ENCODE data around the gene SLC46A3. TPM values are rescaled to one million over a fixed set of nuclear protein-coding genes. Genes with fewer than 3 reads are reported as not detected.

Gene SLC46A3
- polyA plus RNA-seq, 2 of the 4 experiments (the other 2 are of a cell fraction) = 2.1 to 6.8 TPM

- CTCF ChIA-PET = interaction anchor here (0.7 kb wide), 1 partner anchor 754 kb away, joined by 3 read pairs; no protein-coding TSS in a partner anchor
- WGBS (ENCODE audit: missing lambda C conversion rate) = 87% methylated on average over 3 of the region's 3 CpGs
- TF ChIP-seq ELK1 (IDR thresholded peaks at IDR 0.05; ENCODE audit: low read depth, low read length) (no peak), ZC3H11A (IDR thresholded peaks at IDR 0.05) (no peak), E2F6 (IDR thresholded peaks at IDR 0.05; ENCODE audit: borderline replicate concordance, low read depth) (no peak), MAFK (IDR thresholded peaks at IDR 0.05; ENCODE audit: partially characterized antibody) (no peak), CHD4 (IDR thresholded peaks at IDR 0.05; ENCODE audit: borderline replicate concordance) (no peak)
- no peak for ATAC-seq
- H3K9me3 ChIP-seq = no peaks in the 10 kb centered on the region
- no peak for FAIRE-seq
- no peak overlapping the region for H3K4me3 ChIP-seq
- H3K4me2 ChIP-seq = no peak overlapping the region
- no peak overlapping the region for H3K27ac ChIP-seq
- H3K4me1 ChIP-seq = peaks cover 15% of the 10 kb centered on the region; the same call in 2 of the 3 replicates
- POLR2A ChIA-PET = no interaction called here
- DNase-seq (ENCODE audit: low read depth in 1 of 2, low spot score in 1 of 2) = no peak
Measured at GRCh38 chr13:28655561-28655960, 63.2 kb downstream of the SLC46A3 start.

DNA sequence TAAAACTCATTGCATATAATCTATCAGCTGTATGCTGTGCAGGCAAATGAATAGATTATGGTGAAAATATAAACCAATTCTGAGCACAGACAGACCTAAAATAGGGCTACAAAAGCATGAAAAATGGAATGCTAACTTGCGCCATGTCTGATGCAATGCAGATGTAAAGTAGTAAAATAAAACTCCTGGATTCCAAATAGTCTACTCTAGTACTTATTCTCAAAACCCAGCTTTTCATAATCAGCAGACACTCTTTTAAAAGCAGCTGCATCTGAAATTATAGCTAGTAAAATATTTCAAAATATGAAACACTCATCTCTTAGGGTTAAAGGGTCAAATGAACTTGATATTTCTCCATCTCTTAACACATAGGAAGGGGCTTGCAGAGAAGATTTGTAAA, 64.5 kb downstream of the SLC46A3 start:
- ATAC-seq = no peak
- no peaks in the 10 kb centered on the region for H3K9me3 ChIP-seq
- H3K27ac ChIP-seq = no peak overlapping the region
- TF ChIP-seq SMC3 (IDR thresholded peaks at IDR 0.05) (no peak), RCOR1 (IDR thresholded peaks at IDR 0.05; ENCODE audit: low read depth, low read length) (no peak), HDAC2 (IDR thresholded peaks at IDR 0.05) (no peak), EHMT2 (IDR thresholded peaks at IDR 0.05; ENCODE audit: low read depth) (no peak), KDM1A (IDR thresholded peaks at IDR 0.05; ENCODE audit: low read depth) (no peak)
- no peak for DNase-seq (ENCODE audit: low read depth in 1 of 2, low spot score in 1 of 2)
- FAIRE-seq = no peak
- CTCF ChIA-PET = interaction anchor here (1.5 kb wide), 1 partner anchor 140 kb away, joined by 3 read pairs; no protein-coding TSS in a partner anchor
- POLR2A ChIA-PET = no interaction called here
- H3K4me1 ChIP-seq = peaks cover 9% of the 10 kb centered on the region; the same call in 1 of the 3 replicates
- no peak overlapping the region for H3K4me2 ChIP-seq
- H3K4me3 ChIP-seq = no peak overlapping the region
- WGBS (ENCODE audit: missing lambda C conversion rate) = 91% methylated on average over 1 of the region's 1 CpG

- H3K4me1 ChIP-seq = peaks cover 9% of the 10 kb centered on the region; the same call in 1 of the 3 replicates
- no peaks in the 10 kb centered on the region for H3K9me3 ChIP-seq
- H3K27ac ChIP-seq = no peak overlapping the region
- TF ChIP-seq MAFK (IDR thresholded peaks at IDR 0.05; ENCODE audit: partially characterized antibody) = no peak
- ATAC-seq = no peak
- no peak for DNase-seq (ENCODE audit: low read depth in 1 of 2, low spot score in 1 of 2)
- ChIA-PET POLR2A (no interaction called here), CTCF (no interaction called here)
- 90% methylated on average over 1 of the region's 1 CpG for WGBS (ENCODE audit: missing lambda C conversion rate)
- H3K4me2 ChIP-seq = no peak overlapping the region
- FAIRE-seq = no peak
- no peak overlapping the region for H3K4me3 ChIP-seq
Measured at GRCh38 chr13:28653111-28653510, 65.7 kb downstream of the SLC46A3 start.

- ChIA-PET CTCF (no interaction called here), POLR2A (no interaction called here)
- H3K9me3 ChIP-seq = no peaks in the 10 kb centered on the region
- H3K4me2 ChIP-seq = no peak overlapping the region
- no peak for DNase-seq (ENCODE audit: low read depth in 1 of 2, low spot score in 1 of 2)
- no peak overlapping the region for H3K27ac ChIP-seq
- no peak overlapping the region for H3K4me3 ChIP-seq
- no peak for ATAC-seq
- no peak for TF ChIP-seq CBX2 (IDR thresholded peaks at IDR 0.05; ENCODE audit: borderline replicate concordance, low read depth)
- no peak for TF ChIP-seq SMC3 (IDR thresholded peaks at IDR 0.05)
- TF ChIP-seq EHF (CRISPR knock-in tag; IDR thresholded peaks at IDR 0.05) = no peak
- no peak for TF ChIP-seq FOSB (CRISPR knock-in tag; IDR thresholded peaks at IDR 0.05)
- TF ChIP-seq CHD2 (IDR thresholded peaks at IDR 0.05; ENCODE audit: low read length, partially characterized antibody) = no peak
- TF ChIP-seq, protein P1, sequence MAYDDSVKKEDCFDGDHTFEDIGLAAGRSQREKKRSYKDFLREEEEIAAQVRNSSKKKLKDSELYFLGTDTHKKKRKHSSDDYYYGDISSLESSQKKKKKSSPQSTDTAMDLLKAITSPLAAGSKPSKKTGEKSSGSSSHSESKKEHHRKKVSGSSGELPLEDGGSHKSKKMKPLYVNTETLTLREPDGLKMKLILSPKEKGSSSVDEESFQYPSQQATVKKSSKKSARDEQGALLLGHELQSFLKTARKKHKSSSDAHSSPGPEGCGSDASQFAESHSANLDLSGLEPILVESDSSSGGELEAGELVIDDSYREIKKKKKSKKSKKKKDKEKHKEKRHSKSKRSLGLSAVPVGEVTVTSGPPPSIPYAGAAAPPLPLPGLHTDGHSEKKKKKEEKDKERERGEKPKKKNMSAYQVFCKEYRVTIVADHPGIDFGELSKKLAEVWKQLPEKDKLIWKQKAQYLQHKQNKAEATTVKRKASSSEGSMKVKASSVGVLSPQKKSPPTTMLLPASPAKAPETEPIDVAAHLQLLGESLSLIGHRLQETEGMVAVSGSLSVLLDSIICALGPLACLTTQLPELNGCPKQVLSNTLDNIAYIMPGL (CRISPR knock-in tag; IDR thresholded peaks at IDR 0.05; ENCODE audit: borderline replicate concordance) = no peak
- no peak for TF ChIP-seq MYC (IDR thresholded peaks at IDR 0.05; ENCODE audit: borderline replicate concordance, low read length)
- no peak for TF ChIP-seq RARB (CRISPR knock-in tag; IDR thresholded peaks at IDR 0.05)
- TF ChIP-seq JUNB (IDR thresholded peaks at IDR 0.05) = no peak
- TF ChIP-seq RFX5 (IDR thresholded peaks at IDR 0.05) = no peak
- no peak for TF ChIP-seq ESRRA (IDR thresholded peaks at IDR 0.05; ENCODE audit: borderline replicate concordance, low read length)
- TF ChIP-seq ZFP36 (IDR thresholded peaks at IDR 0.05; ENCODE audit: borderline replicate concordance, partially characterized antibody) = no peak
- TF ChIP-seq, protein P2, sequence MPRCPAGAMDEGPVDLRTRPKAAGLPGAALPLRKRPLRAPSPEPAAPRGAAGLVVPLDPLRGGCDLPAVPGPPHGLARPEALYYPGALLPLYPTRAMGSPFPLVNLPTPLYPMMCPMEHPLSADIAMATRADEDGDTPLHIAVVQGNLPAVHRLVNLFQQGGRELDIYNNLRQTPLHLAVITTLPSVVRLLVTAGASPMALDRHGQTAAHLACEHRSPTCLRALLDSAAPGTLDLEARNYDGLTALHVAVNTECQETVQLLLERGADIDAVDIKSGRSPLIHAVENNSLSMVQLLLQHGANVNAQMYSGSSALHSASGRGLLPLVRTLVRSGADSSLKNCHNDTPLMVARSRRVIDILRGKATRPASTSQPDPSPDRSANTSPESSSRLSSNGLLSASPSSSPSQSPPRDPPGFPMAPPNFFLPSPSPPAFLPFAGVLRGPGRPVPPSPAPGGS (IDR thresholded peaks at IDR 0.05) = no peak
- no peak for TF ChIP-seq HEYL (CRISPR knock-in tag; IDR thresholded peaks at IDR 0.05)
- TF ChIP-seq, protein P3, sequence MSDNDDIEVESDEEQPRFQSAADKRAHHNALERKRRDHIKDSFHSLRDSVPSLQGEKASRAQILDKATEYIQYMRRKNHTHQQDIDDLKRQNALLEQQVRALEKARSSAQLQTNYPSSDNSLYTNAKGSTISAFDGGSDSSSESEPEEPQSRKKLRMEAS (IDR thresholded peaks at IDR 0.05) = no peak
- no peak for TF ChIP-seq ZC3H11A (IDR thresholded peaks at IDR 0.05)
- no peak for TF ChIP-seq GATA3 (IDR thresholded peaks at IDR 0.05; ENCODE audit: borderline replicate concordance)
- no peak for TF ChIP-seq PHF8 (IDR thresholded peaks at IDR 0.05; ENCODE audit: borderline replicate concordance, low read depth)
- no peak for FAIRE-seq
- peaks cover 3% of the 10 kb centered on the region; the same call in 1 of the 3 replicates for H3K4me1 ChIP-seq
- 75% methylated on average over 7 of the region's 7 CpGs for WGBS (ENCODE audit: missing lambda C conversion rate)
Measured at GRCh38 chr13:28651810-28652401, 66.9 kb downstream of the SLC46A3 start.
